Small intestine (tissue), 7 donors: ENCODE data around the gene DMRT3. TPM values are rescaled to one million over a fixed set of nuclear protein-coding genes. Genes with fewer than 3 reads are reported as not detected.

Experiments used
- DNase-seq, 2 donors: peaks; one replicate each; pipeline versions ENCODE4 v3.0.0 to v3.0.0-alpha.2; 2013
- FAIRE-seq: peaks from 2 replicates; lab custom pipeline; 2012; peaks lifted over from hg19 to GRCh38; lab: Jason Lieb, UNC
- H3K27ac ChIP-seq, 3 donors: one replicate each; pipeline ENCODE4 v1.5.1; 2013; ENCODE audit warnings: low read length in 2 of 3, mild to moderate bottlenecking in 2 of 3, control low read depth in 1 of 3, inconsistent platforms in 1 of 3, low read depth in 1 of 3, moderate library complexity in 1 of 3
- H3K27me3 ChIP-seq, 3 donors: one replicate each; pipeline ENCODE4 v1.6.1; 2013; ENCODE audit warnings: low read length in 3 of 3, inconsistent platforms in 1 of 3; ENCODE audit not compliant: control insufficient read depth in 3 of 3, insufficient read depth in 3 of 3
- H3K36me3 ChIP-seq, 3 donors: one replicate each; pipeline ENCODE4 v1.6.1; 2013; ENCODE audit warnings: low read length in 3 of 3, inconsistent platforms in 1 of 3, low read depth in 1 of 3, mild to moderate bottlenecking in 1 of 3, moderate library complexity in 1 of 3; ENCODE audit not compliant: control insufficient read depth in 3 of 3, insufficient read depth in 2 of 3
- H3K4me1 ChIP-seq, 3 donors: one replicate each; pipeline ENCODE4 v1.6.1; 2013; ENCODE audit warnings: low read length in 2 of 3, inconsistent platforms in 1 of 3, low read depth in 1 of 3, mild to moderate bottlenecking in 1 of 3, moderate library complexity in 1 of 3; ENCODE audit not compliant: control insufficient read depth in 3 of 3, insufficient read depth in 2 of 3
- H3K4me3 ChIP-seq, 3 donors: one replicate each; pipeline ENCODE4 v1.5.1; 2013; ENCODE audit warnings: low read length in 3 of 3, control low read depth in 1 of 3, inconsistent platforms in 1 of 3, low read depth in 1 of 3, mild to moderate bottlenecking in 1 of 3, moderate library complexity in 1 of 3
- H3K9me3 ChIP-seq, 2 donors: one replicate each; pipeline ENCODE4 v1.6.1; 2013; ENCODE audit warnings: low read depth in 1 of 2, low read length in 1 of 2; ENCODE audit not compliant: control insufficient read depth in 2 of 2, insufficient read depth in 1 of 2
- WGBS, 3 donors: extraction: QIAGEN DNeasy Blood & Tissue Kit; methylation state at CpG; one replicate each; pipeline ENCODE4 v1.1.7; 2013; 5-methylcytosine and 5-hydroxymethylcytosine counted together
- polyA plus RNA-seq, 4 donors: library from polyadenylated mRNA; stranded (reverse) in 3 of 4; unstranded in 1 of 4; fragments of 200-250 nt in 3 of 4; fragments of 120-200 nt in 1 of 4; gene quantifications; one replicate each; pipeline versions ENCODE4 v1.2.1 to v1.2.3, GENCODE V29; 2013
- donor health status: healthy with polysubstance abuse.
- donor health status: control.
- donor health status: control.
- donor health status: Bipolar disorder and iron deficiency.
- donor health status: healthy.

Gene DMRT3
- polyA plus RNA-seq, 4 donors = not detected

- H3K27me3 ChIP-seq = peaks cover 0 to 14% (median 13%) of the 10 kb centered on the region in 3 donors
- DNase-seq (no peak), FAIRE-seq (no peak)
- no peaks in the 10 kb centered on the region for H3K9me3 ChIP-seq
- WGBS, 3 donors = 73 to 82% (median 74%) methylated on average over 3 of the region's 3 CpGs
- H3K4me1 ChIP-seq = no peaks in the 10 kb centered on the region
- no peak overlapping the region for H3K4me3 ChIP-seq
- no peaks in the 10 kb centered on the region for H3K36me3 ChIP-seq
- H3K27ac ChIP-seq = no peak overlapping the region
Observed at GRCh38 chr9:947985-948384, 28.5 kb upstream of the DMRT3 start.

DNA sequence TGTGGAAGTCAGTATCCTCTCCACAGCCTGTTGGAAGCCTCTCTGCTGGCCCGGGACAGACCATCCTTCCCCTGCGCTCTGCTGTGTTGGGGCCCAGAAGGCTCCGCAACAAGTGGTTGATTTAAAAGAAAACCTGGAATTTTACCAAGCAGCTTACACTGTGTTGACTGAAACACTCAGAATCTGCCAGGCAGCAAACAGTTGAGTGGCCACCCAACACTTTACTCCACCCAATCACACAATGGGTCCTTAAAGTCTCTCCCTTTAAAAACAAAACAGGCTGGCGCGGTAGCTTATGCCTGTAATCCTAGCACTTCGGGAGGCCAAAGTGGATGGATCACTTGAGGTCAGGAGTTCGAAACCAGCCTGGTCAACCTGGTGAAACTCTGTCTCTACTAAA lies 28.0 kb upstream of the DMRT3 start:
- H3K4me3 ChIP-seq = no peak overlapping the region
- H3K9me3 ChIP-seq = no peaks in the 10 kb centered on the region
- no peaks in the 10 kb centered on the region for H3K4me1 ChIP-seq
- H3K27me3 ChIP-seq = peaks cover 0 to 14% (median 11%) of the 10 kb centered on the region in 3 donors
- no peak for FAIRE-seq
- WGBS, 3 donors = 86 to 93% (median 91%) methylated on average over 7 of the region's 7 CpGs
- no peak for DNase-seq
- no peak overlapping the region for H3K27ac ChIP-seq
- no peaks in the 10 kb centered on the region for H3K36me3 ChIP-seq

- DNase-seq (no peak), FAIRE-seq (no peak)
- H3K27me3 ChIP-seq = peaks cover 0 to 21% (median 13%) of the 10 kb centered on the region in 3 donors
- H3K27ac ChIP-seq = no peak overlapping the region
- no peaks in the 10 kb centered on the region for H3K9me3 ChIP-seq
- no peaks in the 10 kb centered on the region for H3K4me1 ChIP-seq
- H3K4me3 ChIP-seq = no peak overlapping the region
- H3K36me3 ChIP-seq = no peaks in the 10 kb centered on the region
- WGBS, 3 donors = 72 to 78% (median 76%) methylated on average over 1 of the region's 1 CpG
Observed at GRCh38 chr9:950139-950538, 26.3 kb upstream of the DMRT3 start.

DNA sequence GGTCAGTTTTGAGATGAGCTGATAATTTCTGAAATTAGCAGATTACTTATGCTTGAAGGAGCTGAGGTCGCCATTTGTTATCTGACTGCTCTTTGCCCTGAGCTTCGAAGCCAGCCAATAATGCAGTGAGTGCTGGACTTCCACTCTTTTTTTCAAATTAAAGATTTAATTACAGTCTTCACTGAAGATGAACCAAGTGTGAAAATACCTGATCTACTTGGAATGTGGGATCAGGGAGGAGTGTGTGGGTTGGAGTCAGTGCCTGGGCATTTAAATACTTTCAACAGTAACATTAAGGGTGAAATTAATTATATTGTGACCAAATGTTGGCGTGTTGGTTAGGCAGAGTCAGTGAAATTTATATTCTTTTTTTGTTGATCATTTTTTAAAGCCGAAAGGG lies 23.9 kb upstream of the DMRT3 start:
- no peak for FAIRE-seq
- H3K4me3 ChIP-seq = no peak overlapping the region
- H3K27ac ChIP-seq = no peak overlapping the region
- H3K4me1 ChIP-seq = no peaks in the 10 kb centered on the region
- no peak for DNase-seq
- H3K9me3 ChIP-seq = no peaks in the 10 kb centered on the region
- peaks cover 0 to 15% (median 15%) of the 10 kb centered on the region in 3 donors for H3K27me3 ChIP-seq
- H3K36me3 ChIP-seq = no peaks in the 10 kb centered on the region
- 51 to 57% (median 52%) methylated on average over 4 of the region's 4 CpGs for WGBS, 3 donors

GRCh38 chr9:959105-959504 lies 17.4 kb upstream of the DMRT3 start:
- Histone ChIP-seq H3K4me3 (no peak overlapping the region), H3K9me3 (no peaks in the 10 kb centered on the region), H3K27ac (no peak overlapping the region), H3K27me3 (peaks cover 0 to 22% (median 8%) of the 10 kb centered on the region in 3 donors), H3K4me1 (no peaks in the 10 kb centered on the region), H3K36me3 (no peaks in the 10 kb centered on the region)
- FAIRE-seq (no peak), DNase-seq (no peak)
- 89 to 94% (median 91%) methylated on average over 4 of the region's 4 CpGs for WGBS, 3 donors

- no peaks in the 10 kb centered on the region for H3K36me3 ChIP-seq
- no peaks in the 10 kb centered on the region for H3K4me1 ChIP-seq
- WGBS, 3 donors = 17 to 58% (median 40%) methylated on average over 4 of the region's 4 CpGs
- no peaks in the 10 kb centered on the region for H3K9me3 ChIP-seq
- peaks cover 0 to 28% (median 5%) of the 10 kb centered on the region in 3 donors for H3K27me3 ChIP-seq
- FAIRE-seq (no peak), DNase-seq (peak in 1 of 2 donors; percentile 45)
- no peak overlapping the region for H3K27ac ChIP-seq
- H3K4me3 ChIP-seq = no peak overlapping the region
Observed at GRCh38 chr9:959914-960313, 16.5 kb upstream of the DMRT3 start.

GRCh38 chr9:962023-962422 lies 14.4 kb upstream of the DMRT3 start:
- no peaks in the 10 kb centered on the region for H3K4me1 ChIP-seq
- H3K9me3 ChIP-seq = no peaks in the 10 kb centered on the region
- DNase-seq (no peak), FAIRE-seq (no peak)
- no peak overlapping the region for H3K4me3 ChIP-seq
- H3K27ac ChIP-seq = no peak overlapping the region
- peaks cover 0 to 38% (median 15%) of the 10 kb centered on the region in 3 donors for H3K27me3 ChIP-seq
- WGBS, 3 donors = 69 to 89% (median 71%) methylated on average over 6 of the region's 6 CpGs
- H3K36me3 ChIP-seq = no peaks in the 10 kb centered on the region

GRCh38 chr9:965497-965896 lies 11.0 kb upstream of the DMRT3 start:
- 10 to 17% (median 13%) methylated on average over 4 of the region's 4 CpGs for WGBS, 3 donors
- DNase-seq (no peak), FAIRE-seq (no peak)
- H3K36me3 ChIP-seq = no peaks in the 10 kb centered on the region
- H3K9me3 ChIP-seq = no peaks in the 10 kb centered on the region
- H3K27ac ChIP-seq = no peak overlapping the region
- H3K4me3 ChIP-seq = no peak overlapping the region
- peaks cover 0 to 5% (median 0%) of the 10 kb centered on the region in 3 donors for H3K4me1 ChIP-seq
- H3K27me3 ChIP-seq = peaks cover 0 to 58% (median 34%) of the 10 kb centered on the region in 3 donors

DNA sequence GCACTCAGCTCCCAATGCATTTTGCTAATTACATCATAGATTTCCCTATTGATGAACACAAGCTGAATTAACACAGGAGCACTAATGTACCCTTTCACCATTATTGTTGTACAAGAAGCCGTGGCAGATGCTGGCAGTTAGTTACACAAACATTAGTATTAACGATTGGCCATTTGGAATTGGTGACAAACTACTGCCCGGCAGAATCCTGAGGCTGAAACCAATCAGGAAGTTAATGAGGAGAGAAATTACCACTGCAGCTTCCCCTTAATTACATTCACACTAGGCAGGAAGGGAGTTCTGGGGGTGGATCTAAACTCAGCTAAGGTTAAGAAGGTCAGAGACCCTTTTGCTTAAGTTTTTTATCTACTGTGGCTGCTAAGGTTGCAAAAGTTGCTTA lies 9.6 kb upstream of the DMRT3 start:
- no peak for DNase-seq
- Histone ChIP-seq H3K27me3 (peaks cover 0 to 64% (median 42%) of the 10 kb centered on the region in 3 donors), H3K4me3 (no peak overlapping the region), H3K36me3 (no peaks in the 10 kb centered on the region), H3K4me1 (peaks cover 0 to 11% (median 0%) of the 10 kb centered on the region in 3 donors), H3K27ac (no peak overlapping the region), H3K9me3 (no peaks in the 10 kb centered on the region)
- FAIRE-seq = no peak
- 6 to 13% (median 10%) methylated on average over 3 of the region's 3 CpGs for WGBS, 3 donors
